GM21367 (cell line): ENCODE data around the gene LGALS1.
"Not testable (repeated sequence)": the region's sequence is repeated elsewhere in the genome, so short reads cannot be mapped to it uniquely, and the experiment has no call there.

Experiments
- ATAC-seq: cut with Tn5 transposase; IDR thresholded peaks from one replicate; pipeline ENCODE4 v1.9.1; 2021; ENCODE audit not compliant: unreplicated experiment

The LGALS1 gene

GRCh38 chr22:37639070-37639760, 36.2 kb upstream of the LGALS1 start, which contains the start of gene SH3BP1:
Gene SH3BP1, plus strand, starts transcription at chr22:37639669. Its CDS starts 119 bp downstream, at chr22:37639788.
- no peak for ATAC-seq

GRCh38 chr22:37639771-37640590, 35.5 kb upstream of the LGALS1 start:
- no peak for ATAC-seq

DNA sequence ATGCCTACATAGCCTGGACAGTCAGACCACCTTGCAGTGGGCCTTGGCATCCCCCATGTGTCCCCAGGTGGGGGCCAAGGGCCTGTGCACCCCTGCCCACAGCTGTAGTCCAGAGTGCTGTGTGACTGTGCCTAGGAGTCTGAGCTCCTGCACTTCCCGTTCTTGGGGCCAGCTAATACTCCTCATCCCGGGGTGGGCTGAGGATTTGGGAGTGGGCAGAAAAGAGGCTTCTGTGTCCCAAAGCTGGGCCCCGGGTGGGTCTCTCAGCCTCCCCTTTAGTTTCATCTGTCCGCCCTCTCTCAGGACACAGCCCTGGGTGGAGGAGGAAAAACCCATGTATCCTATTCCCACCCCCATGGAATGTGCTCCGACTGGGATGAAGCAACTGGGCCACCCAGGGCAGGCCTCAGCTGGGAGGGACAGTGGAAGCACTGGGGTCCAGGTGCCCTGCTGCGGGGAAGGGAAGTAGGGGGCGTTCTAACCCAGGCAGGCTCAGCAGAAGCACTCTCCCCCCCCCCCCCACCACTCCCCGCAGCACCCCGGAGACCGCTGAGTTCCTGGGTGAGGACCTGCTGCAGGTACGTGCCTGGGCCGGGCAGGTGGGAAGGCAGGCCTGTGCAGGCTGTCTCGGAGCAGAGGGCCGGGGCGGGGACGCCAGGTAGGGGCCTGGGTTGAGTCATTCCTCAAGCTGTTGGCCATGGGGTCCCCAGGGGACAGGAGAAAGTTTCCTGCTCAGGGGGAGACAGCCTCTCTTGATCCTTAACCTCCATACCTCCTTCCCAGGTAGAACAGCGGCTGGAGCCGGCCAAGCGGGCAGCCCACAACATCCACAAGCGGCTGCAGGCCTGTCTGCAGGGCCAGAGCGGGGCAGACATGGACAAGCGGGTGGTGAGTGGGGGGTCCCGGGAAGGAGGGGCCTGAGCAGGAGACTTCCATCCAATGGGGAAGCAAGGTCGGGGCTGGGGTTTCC, 34.6 kb upstream of the LGALS1 start:
- no peak for ATAC-seq

GRCh38 chr22:37641561-37641949, 33.9 kb upstream of the LGALS1 start:
- no peak for ATAC-seq

- ATAC-seq = no peak
Observed at GRCh38 chr22:37643225-37643847, 32.1 kb upstream of the LGALS1 start.

GRCh38 chr22:37647317-37647716, 28.1 kb upstream of the LGALS1 start:
- no peak for ATAC-seq

DNA sequence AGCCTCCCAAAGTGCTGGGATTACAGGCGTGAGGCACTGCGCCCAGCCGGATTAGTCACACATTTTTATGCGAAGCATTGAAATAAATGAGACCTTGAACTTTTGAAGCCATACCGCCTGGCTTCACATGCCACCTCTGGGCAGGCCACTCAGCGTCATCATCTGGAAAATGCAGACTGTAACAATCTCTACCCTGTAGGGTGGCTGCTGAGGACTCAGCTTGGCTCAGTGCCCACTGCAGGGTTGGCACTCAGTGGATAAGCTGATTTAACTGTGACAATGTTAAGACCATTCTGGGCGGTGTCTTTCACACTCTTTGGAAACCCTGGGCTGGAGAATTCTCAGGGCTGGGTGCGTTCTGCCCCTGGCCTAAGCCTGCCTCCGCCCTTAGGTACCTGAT, 27.5 kb upstream of the LGALS1 start:
- no peak for ATAC-seq

DNA sequence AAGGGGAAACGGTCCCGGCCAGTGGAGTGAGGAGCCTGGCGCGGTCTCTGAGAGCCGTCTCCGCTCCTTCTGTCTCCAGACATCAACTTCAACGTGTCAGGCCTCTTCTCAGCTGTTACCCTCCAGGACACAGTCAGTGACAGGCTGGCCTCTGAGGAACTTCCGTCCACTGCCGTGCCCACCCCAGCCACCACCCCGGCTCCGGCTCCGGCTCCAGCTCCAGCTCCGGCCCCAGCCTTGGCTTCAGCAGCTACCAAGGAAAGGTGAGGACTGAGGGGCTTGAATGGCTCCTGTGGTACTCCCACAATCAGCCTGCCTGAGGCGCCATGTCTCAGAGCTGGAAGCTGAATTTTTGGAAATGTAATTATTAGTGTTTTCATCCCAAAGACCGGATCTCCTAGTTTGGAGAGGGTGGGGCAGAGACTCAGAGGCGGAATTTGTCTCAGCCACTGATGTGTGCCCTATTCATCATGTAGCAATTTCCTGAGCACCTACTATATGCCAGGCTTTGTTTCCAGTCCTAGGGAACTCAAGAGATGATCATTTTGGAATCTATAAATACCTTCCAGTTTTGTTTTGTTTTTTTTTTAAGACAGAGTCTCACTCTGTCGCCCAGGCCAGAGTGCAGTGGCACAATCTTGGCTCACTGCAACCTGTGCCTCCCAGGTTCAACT, 24.8 kb upstream of the LGALS1 start:
- ATAC-seq = no peak

GRCh38 chr22:37654563-37655251, 20.7 kb upstream of the LGALS1 start:
- ATAC-seq = no peak

- ATAC-seq = no peak
Observed at GRCh38 chr22:37655252-37655563, 20.2 kb upstream of the LGALS1 start.

DNA sequence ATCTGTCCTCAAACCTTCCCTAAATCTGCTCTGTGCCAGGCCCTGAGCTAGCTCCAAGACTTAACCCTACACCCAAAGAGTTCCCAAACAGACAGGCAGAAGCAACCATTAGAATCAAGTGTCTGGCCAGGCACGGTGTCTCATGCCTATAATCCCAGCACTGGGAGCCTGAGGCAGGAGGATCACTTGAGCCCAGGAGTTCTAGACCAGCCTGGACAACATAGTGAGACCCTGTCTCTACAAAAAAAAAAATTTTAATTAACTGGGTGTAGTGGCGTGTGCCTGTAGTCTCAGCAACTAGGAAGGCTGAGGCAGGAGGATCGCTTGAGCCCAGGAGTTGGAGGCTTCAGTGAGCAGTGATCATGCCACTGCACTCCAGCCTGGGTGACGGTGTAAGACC, 18.9 kb upstream of the LGALS1 start:
- not testable (repeated sequence) for ATAC-seq

DNA sequence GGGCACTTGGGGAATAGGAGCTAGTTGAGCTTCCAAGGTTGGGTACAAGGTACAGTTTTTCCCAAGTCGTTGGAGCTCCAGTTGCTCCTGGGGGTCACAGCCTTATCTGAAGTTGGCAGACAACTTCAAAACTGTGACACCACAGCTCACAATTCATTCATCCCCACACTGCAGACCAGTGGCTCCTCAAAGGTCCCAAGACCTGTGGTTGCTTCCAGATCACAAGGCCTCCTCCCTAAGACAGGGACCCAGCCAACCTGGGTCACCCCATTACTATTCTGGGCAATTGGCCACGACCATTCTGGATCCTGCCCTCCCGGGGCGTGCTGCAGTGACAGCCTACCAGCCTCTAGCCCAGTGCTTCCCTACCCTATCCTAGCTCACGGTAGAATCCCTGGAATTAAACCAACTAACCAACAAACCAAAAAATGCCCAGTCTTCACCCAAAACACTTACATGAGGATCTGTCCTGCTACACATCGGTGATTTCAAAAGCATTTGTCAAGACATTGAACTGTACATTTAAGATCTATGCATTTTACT, 17.8 kb upstream of the LGALS1 start:
- no peak for ATAC-seq

DNA sequence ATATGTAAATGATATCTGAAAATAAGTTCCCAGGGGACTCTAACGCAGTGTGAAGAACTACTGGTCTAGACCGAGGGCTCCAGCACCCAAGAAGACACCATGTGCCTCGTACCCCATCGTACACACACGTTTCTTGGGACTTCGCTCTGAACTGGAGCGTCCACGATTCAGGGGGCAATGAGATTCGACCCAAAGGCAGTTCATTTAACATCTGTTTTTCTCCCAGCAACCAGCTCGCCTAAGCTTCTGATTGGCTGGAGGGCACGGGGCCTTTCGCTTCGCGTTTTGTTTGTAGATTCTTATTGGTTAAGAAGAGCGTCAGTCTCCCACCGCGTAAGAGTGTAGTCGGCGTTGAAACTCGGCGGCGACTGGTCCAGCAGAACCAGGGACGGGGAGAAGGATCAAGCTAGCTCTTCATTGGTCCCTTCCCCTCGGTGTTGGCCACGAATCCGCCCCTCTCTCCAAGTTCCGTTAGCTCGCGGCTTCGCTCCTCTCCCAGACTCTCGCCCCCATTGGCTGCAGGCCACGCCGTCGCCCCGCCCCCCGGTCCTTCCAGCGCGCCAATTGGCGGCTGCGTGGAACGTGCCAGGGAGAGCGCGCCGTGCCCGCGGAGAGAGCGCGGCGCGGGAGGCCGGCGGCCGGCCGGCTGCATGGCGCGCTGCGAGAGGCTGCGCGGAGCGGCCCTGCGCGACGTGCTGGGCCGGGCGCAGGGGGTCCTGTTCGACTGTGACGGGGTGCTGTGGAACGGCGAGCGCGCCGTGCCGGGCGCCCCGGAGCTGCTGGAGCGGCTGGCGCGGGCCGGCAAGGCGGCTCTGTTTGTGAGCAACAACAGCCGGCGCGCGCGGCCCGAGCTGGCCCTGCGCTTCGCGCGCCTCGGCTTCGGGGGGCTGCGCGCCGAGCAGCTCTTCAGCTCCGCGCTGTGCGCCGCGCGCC, 17.0 kb upstream of the LGALS1 start, which contains the start of gene PDXP:
TSS of gene PDXP (plus strand) at position 591 of the 933 bp plus-strand sequence. CDS start at position 651, 60 bp downstream.
- peak; percentile 69 for ATAC-seq

DNA sequence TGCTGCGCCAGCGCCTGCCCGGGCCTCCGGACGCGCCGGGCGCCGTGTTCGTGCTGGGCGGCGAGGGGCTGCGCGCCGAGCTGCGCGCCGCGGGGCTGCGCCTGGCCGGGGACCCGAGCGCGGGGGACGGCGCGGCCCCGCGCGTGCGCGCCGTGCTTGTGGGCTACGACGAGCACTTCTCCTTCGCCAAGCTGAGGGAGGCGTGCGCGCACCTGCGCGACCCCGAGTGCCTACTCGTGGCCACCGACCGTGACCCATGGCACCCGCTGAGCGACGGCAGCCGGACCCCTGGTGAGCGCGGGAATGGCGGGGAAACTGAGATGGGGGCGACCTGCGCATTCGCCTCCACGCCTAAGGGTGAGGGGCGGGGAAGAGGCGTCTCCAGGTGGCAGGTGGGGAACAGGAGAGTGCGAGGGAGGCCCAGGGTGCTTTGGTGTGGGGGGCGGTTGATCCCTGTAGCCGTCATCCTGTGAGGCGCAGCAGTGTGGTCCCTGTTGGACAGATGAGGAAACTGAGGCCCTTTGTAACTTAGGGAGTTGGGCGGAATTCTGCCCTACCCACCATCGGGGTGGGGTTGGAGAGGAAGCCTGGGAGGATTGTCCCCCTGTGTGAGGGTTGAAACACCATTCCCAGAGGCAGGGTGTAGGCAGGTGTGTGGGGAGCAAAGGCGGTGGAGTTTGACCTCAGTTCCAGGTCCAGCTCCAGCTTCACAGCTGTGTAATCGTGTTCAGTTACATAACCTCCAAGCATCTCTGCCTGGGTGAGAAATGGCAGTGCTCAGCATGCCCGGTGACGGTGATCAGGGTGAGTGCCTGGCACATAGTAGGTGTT, 16.2 kb upstream of the LGALS1 start:
- peak; percentile 14 for ATAC-seq

- ATAC-seq = no peak
Observed at GRCh38 chr22:37659897-37660708, 15.3 kb upstream of the LGALS1 start.

DNA sequence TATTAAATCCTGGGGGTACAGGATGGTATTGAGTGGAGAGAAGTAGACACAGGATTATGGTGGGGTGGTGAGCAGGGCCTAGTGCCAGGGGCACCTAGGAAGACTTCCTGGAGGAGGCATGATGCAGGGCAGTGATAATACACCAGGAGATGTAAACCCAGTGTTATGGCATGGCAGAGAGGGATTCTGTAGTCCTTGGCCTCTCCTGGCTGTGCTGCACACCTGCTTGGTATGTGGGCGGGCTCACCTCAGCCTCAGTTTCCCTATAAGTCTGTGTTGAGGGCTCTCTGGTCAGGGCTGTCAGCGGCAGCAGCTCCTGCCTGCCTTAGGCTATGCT, 14.8 kb upstream of the LGALS1 start:
- ATAC-seq = no peak
